Esophagus squamous epithelium (tissue), 5 donors: ENCODE measurements around the gene LGR4. TPM values are rescaled to one million over a fixed set of nuclear protein-coding genes. Genes with fewer than 3 reads are reported as not detected.
"Not testable (repeated sequence)": the region's sequence is repeated elsewhere in the genome, so short reads cannot be mapped to it uniquely, and the experiment has no call there.

Source experiments
- DNase-seq: peaks from one replicate; lab custom pipeline; 2025; lab: John Stamatoyannopoulos, UW
- H3K27ac ChIP-seq, 4 donors: fragments of 200-600 bp; sonication (generic); one replicate each; pipeline ENCODE4 v1.5.1; 2016 to 2019; ENCODE audit warnings: mild to moderate bottlenecking in 1 of 4
- H3K27me3 ChIP-seq, 4 donors: fragments of 200-600 bp; sonication (generic); 1 replicate in 3 of 4; 2 replicates in 1 of 4; pipeline versions ENCODE4 v1.5.1 to v1.6.0; 2017 to 2021; ENCODE audit warnings: antibody characterized with exemption in 1 of 4
- H3K36me3 ChIP-seq, 3 donors: fragments of 200-600 bp; sonication (generic); one replicate each; pipeline ENCODE4 v1.5.1; 2016 to 2019
- H3K4me1 ChIP-seq, 3 donors: fragments of 200-600 bp; sonication (generic); one replicate each; pipeline ENCODE4 v1.5.1; 2017 to 2019
- H3K4me3 ChIP-seq, 4 donors: fragments of 200-600 bp; sonication (generic); 1 replicate in 3 of 4; 2 replicates in 1 of 4; pipeline ENCODE4 v1.5.1; 2016 to 2019; ENCODE audit warnings: mild to moderate bottlenecking in 2 of 4, moderate library complexity in 1 of 4
- H3K9me3 ChIP-seq, 3 donors: fragments of 200-600 bp; sonication (generic); one replicate each; pipeline ENCODE4 v1.5.1; 2016 to 2019
- CTCF ChIP-seq, 6 experiments: fragments of 450-650 bp in 4 of 6; fragments of 200-600 bp in 2 of 6; sonication (generic) in 2 of 6; IDR thresholded peaks; one replicate each; pipeline ENCODE4 v1.5.1; 2016 to 2019; ENCODE audit warnings: antibody characterized with exemption in 6 of 6, mild to moderate bottlenecking in 4 of 6, moderate library complexity in 4 of 6
- POLR2A ChIP-seq, 4 donors: fragments of 450-650 bp; IDR thresholded peaks; one replicate each; pipeline ENCODE4 v1.6.1; 2017; ENCODE audit warnings: antibody characterized with exemption in 4 of 4, mild to moderate bottlenecking in 4 of 4, moderate library complexity in 3 of 4
- WGBS, 2 donors: methylation state at CpG; one replicate each; pipeline ENCODE4 v1.1.5; 2018; 5-methylcytosine and 5-hydroxymethylcytosine counted together
- intact Hi-C: fragments of 100-400 bp; cut with DNase I; formaldehyde crosslinking; loops from one replicate; pipeline ENCODE4 v1.15.0; 2022
- total RNA-seq, 4 donors: library from RNA; depleted of rRNA; stranded (reverse); fragments of >200 nt; gene quantifications; one replicate each; pipeline ENCODE4 v1.1.0, GENCODE V29; 2016
- donor health status: DM: yes; HTN: yes; CAD: no.

Gene LGR4
- total RNA-seq, 4 donors from 2014 or later = 22.3 to 45.6 (median 35.1) TPM

DNA sequence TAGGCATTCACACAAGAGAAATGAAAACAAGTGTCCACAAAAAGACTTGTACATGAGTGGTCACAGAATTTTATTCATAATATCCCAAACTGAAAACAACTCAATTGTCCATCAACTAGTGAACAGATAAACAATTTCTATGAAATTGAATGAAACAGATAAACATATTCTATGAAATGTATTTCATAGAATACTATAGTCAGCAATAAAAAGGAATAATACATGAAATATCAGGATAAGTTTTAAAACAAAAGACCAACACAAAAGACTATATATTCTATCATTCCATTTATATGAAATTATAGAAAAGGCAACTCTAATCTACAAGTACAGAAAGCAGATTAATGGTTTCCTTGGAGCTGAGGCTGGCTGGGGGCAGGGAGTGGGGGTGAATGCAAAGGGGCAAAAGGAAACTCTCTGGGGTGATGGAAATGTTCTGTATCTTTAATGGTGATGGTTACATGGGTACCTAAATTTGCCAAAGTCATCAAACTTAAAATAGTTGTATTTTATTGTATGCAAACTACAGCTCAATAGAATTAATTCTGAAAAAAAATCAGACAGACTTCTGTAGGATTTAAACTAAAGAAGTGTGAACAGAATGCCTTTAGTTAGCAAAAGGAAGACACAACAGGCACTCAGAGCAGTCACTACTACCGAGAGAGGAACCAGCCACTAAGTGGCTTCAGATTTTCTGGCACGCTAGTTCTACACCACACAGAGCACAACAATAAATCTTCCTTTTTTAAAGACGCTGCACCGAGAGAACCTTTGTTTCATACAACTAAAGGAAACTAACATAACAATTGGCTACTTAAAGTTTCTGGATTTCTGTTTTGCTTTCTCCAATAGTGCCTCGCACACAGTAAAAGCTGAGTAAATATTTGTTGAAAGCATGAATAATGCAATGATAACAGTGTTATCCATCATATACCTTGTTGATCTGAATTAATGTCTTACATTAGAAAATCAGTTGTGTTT, 124.9 kb downstream of the LGR4 start:
- intact Hi-C loops = no loop called here
- no peak overlapping the region for H3K27ac ChIP-seq
- H3K36me3 ChIP-seq = no peaks in the 10 kb centered on the region
- TF ChIP-seq CTCF (IDR thresholded peaks at IDR 0.05) (no peak), POLR2A (IDR thresholded peaks at IDR 0.05) (no peak)
- DNase-seq = no peak
- H3K4me1 ChIP-seq = peaks cover 0 to 13% (median 0%) of the 10 kb centered on the region in 3 donors
- no peaks in the 10 kb centered on the region for H3K27me3 ChIP-seq
- H3K9me3 ChIP-seq = no peaks in the 10 kb centered on the region
- 60 to 62% methylated on average over 5 of the region's 5 CpGs for WGBS, 2 donors
- H3K4me3 ChIP-seq = no peak overlapping the region

- DNase-seq = no peak
- H3K36me3 ChIP-seq = peaks cover 0 to 6% (median 0%) of the 10 kb centered on the region in 3 donors
- H3K27ac ChIP-seq = no peak overlapping the region
- TF ChIP-seq CTCF (IDR thresholded peaks at IDR 0.05) = no peak
- no peak for TF ChIP-seq POLR2A (IDR thresholded peaks at IDR 0.05)
- H3K27me3 ChIP-seq = no peaks in the 10 kb centered on the region
- intact Hi-C loops = no loop called here
- no peaks in the 10 kb centered on the region for H3K4me1 ChIP-seq
- H3K4me3 ChIP-seq = no peak overlapping the region
- no peaks in the 10 kb centered on the region for H3K9me3 ChIP-seq
- 72 to 79% methylated on average over 3 of the region's 3 CpGs for WGBS, 2 donors
Measured at GRCh38 chr11:27339941-27340340, 132.6 kb downstream of the LGR4 start.

DNA sequence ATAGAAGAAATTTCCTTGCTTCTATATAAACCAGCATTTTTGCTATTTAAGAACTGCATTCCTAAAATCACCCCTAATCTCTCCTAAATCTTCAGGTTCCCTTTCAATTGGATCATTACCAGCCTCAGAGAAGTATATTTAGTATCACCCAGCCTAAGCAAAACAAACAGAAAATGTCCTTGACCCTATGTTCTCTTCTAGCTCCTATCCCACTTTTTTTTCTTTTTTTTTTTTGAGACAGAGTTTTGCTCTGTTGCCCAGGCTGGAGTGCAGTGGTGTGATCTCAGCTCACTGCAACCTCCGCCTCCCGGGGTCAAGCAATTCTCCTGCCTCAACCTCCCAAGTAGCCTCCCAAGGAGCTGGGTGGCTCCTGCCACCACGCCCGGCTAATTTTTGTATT, 137.8 kb downstream of the LGR4 start:
- 96 to 100% methylated on average over 4 of the region's 4 CpGs for WGBS, 2 donors
- DNase-seq, H3K27me3 ChIP-seq, intact Hi-C loops, H3K9me3 ChIP-seq, H3K4me3 ChIP-seq, H3K27ac ChIP-seq, H3K36me3 ChIP-seq, H3K4me1 ChIP-seq: not testable (repeated sequence)

DNA sequence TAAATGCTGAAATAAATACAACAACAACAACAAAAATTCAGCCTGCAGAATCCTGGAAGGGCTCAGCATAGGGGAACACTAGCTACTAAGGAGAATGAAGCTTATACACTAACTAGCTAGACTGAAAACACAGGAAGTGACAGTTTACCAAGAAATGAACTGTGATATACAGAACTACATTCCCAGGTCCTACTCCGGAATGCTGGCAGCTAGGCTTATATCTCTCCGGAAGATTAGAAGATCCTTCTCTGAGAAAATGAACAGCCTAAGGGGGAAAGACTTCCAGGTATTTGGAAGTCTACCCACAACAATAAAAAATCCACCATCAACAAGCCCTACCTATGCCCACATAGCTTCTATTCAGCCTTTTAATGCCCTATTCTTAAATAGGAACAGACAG, 140.6 kb downstream of the LGR4 start:
- no peak for DNase-seq
- H3K4me1 ChIP-seq = no peaks in the 10 kb centered on the region
- intact Hi-C loops = no loop called here
- WGBS, 2 donors = 64 to 73% methylated on average over 2 of the region's 2 CpGs
- H3K27me3 ChIP-seq = no peaks in the 10 kb centered on the region
- H3K9me3 ChIP-seq = no peaks in the 10 kb centered on the region
- H3K27ac ChIP-seq = no peak overlapping the region
- no peaks in the 10 kb centered on the region for H3K36me3 ChIP-seq
- TF ChIP-seq POLR2A (IDR thresholded peaks at IDR 0.05) (no peak), CTCF (IDR thresholded peaks at IDR 0.05) (no peak)
- H3K4me3 ChIP-seq = no peak overlapping the region

GRCh38 chr11:27330633-27331270, 141.8 kb downstream of the LGR4 start:
- intact Hi-C loops = no loop called here
- no peaks in the 10 kb centered on the region for H3K4me1 ChIP-seq
- WGBS, 2 donors = 83 to 100% methylated on average over 1 of the region's 1 CpG
- H3K27ac ChIP-seq = no peak overlapping the region
- H3K27me3 ChIP-seq = no peaks in the 10 kb centered on the region
- TF ChIP-seq CTCF (IDR thresholded peaks at IDR 0.05) = no peak
- no peak for TF ChIP-seq POLR2A (IDR thresholded peaks at IDR 0.05)
- DNase-seq = no peak
- H3K9me3 ChIP-seq = no peaks in the 10 kb centered on the region
- H3K36me3 ChIP-seq = no peaks in the 10 kb centered on the region
- H3K4me3 ChIP-seq = no peak overlapping the region
